Mesendoderm (in vitro differentiated cells): ENCODE results near the gene INPP4A.

Experiments
- DNase-seq: peaks from one replicate; pipeline ENCODE4 v3.0.0; 2013
- H2AK5ac ChIP-seq: 2 replicates; pipeline ENCODE4 v1.6.1; 2013; ENCODE audit warnings: low read length, inconsistent platforms
- H2BK120ac ChIP-seq: 2 replicates; pipeline ENCODE4 v1.6.1; 2013; ENCODE audit warnings: low read depth, mild to moderate bottlenecking, low read length, moderate library complexity, mixed read lengths
- H2BK15ac ChIP-seq: replicated peaks from 2 replicates; pipeline ENCODE4 v1.6.1; 2013; ENCODE audit warnings: low read depth, mild to moderate bottlenecking, moderate library complexity
- H2BK5ac ChIP-seq: 2 replicates; pipeline ENCODE4 v1.6.1; 2013; ENCODE audit warnings: low read length, inconsistent platforms
- H3K18ac ChIP-seq: 2 replicates; pipeline ENCODE4 v1.6.1; 2013; ENCODE audit warnings: mild to moderate bottlenecking, low read length, mixed read lengths
- H3K23ac ChIP-seq: one replicate; pipeline ENCODE4 v1.6.1; 2013; ENCODE audit warnings: low read length
- H3K27ac ChIP-seq: 2 replicates; pipeline ENCODE4 v1.5.1; 2013; ENCODE audit warnings: low read depth, mild to moderate bottlenecking, inconsistent platforms, low read length, moderate library complexity
- H3K27me3 ChIP-seq: 2 replicates; pipeline ENCODE4 v1.6.1; 2013; ENCODE audit warnings: low read length, control low read depth, mild to moderate bottlenecking, inconsistent platforms; ENCODE audit not compliant: insufficient read depth, poor library complexity
- H3K36me3 ChIP-seq: 2 replicates; pipeline ENCODE4 v1.6.1; 2013; ENCODE audit warnings: low read length, inconsistent platforms; ENCODE audit not compliant: control insufficient read depth, insufficient read depth
- H3K4ac ChIP-seq: one replicate; pipeline ENCODE4 v1.6.1; 2013; ENCODE audit warnings: low read depth, mild to moderate bottlenecking, low read length, moderate library complexity
- H3K4me1 ChIP-seq: 2 replicates; pipeline ENCODE4 v1.6.1; 2013; ENCODE audit warnings: low read depth, low read length, inconsistent platforms; ENCODE audit not compliant: control insufficient read depth
- H3K4me2 ChIP-seq: 2 replicates; pipeline ENCODE4 v1.6.1; 2013; ENCODE audit warnings: low read length
- H3K4me3 ChIP-seq: 2 replicates; pipeline ENCODE4 v1.5.1; 2013; ENCODE audit warnings: mild to moderate bottlenecking, low read length
- H3K56ac ChIP-seq: one replicate; pipeline ENCODE4 v1.6.1; 2013; ENCODE audit warnings: low read length
- H3K79me1 ChIP-seq: 2 replicates; pipeline ENCODE4 v1.6.1; 2013; ENCODE audit warnings: low read length, inconsistent platforms
- H3K79me2 ChIP-seq: 2 replicates; pipeline ENCODE4 v1.6.1; 2013; ENCODE audit warnings: mild to moderate bottlenecking, low read length; ENCODE audit not compliant: control insufficient read depth, insufficient read depth
- H3K9ac ChIP-seq: 2 replicates; pipeline ENCODE4 v1.6.1; 2013; ENCODE audit warnings: low read length, inconsistent platforms
- H4K5ac ChIP-seq: one replicate; pipeline ENCODE4 v1.6.1; 2013; ENCODE audit warnings: low read length
- H4K8ac ChIP-seq: one replicate; pipeline ENCODE4 v1.6.1; 2013; ENCODE audit warnings: low read depth, mild to moderate bottlenecking, control low read depth, low read length, moderate library complexity
- WGBS: extraction: QIAGEN DNeasy Blood & Tissue Kit; methylation state at CpG from one replicate; pipeline ENCODE4 v1.1.7; 2013; ENCODE audit warnings: low lambda C conversion rate, missing lambda C conversion rate; ENCODE audit not compliant: insufficient coverage; ENCODE audit errors: extremely low coverage; 5-methylcytosine and 5-hydroxymethylcytosine counted together

The INPP4A gene

GRCh38 chr2:98507891-98508708, 63.4 kb downstream of the INPP4A start:
- Histone ChIP-seq H3K4me1 (peaks cover 20% of the 10 kb centered on the region), H4K5ac (no peak overlapping the region), H3K27ac (no peak overlapping the region), H2BK120ac (no peak overlapping the region), H3K18ac (no peak overlapping the region), H2AK5ac (no peak overlapping the region), H3K23ac (no peak overlapping the region), H3K56ac (peak overlapping the region; percentile 52), H4K8ac (no peak overlapping the region), H3K36me3 (peaks cover 1% of the 10 kb centered on the region), H3K4me3 (no peak overlapping the region), H2BK5ac (peak overlapping the region; percentile 10), H3K79me1 (peaks cover 74% of the 10 kb centered on the region), H3K27me3 (no peaks in the 10 kb centered on the region), H3K9ac (no peak overlapping the region), H3K79me2 (peaks cover 47% of the 10 kb centered on the region), H3K4ac (no peak overlapping the region), H2BK15ac (no peak overlapping the region), H3K4me2 (no peak overlapping the region)
- no CpG with 5 or more reads among the region's 12 CpGs for WGBS
- no peak for DNase-seq

GRCh38 chr2:98508709-98509066, 64.0 kb downstream of the INPP4A start:
- H2BK120ac ChIP-seq = no peak overlapping the region
- no peak overlapping the region for H2BK5ac ChIP-seq
- no peak for DNase-seq

GRCh38 chr2:98509542-98510321, 65.1 kb downstream of the INPP4A start:
- Histone ChIP-seq H2AK5ac (peak overlapping the region; percentile 28), H4K5ac (no peak overlapping the region), H3K56ac (peak overlapping the region; percentile 66), H3K27me3 (no peaks in the 10 kb centered on the region), H2BK120ac (no peak overlapping the region), H3K4me1 (peaks cover 32% of the 10 kb centered on the region), H3K23ac (peak overlapping the region; percentile 94), H3K27ac (no peak overlapping the region), H3K18ac (no peak overlapping the region), H2BK15ac (no peak overlapping the region), H3K9ac (no peak overlapping the region), H3K4ac (no peak overlapping the region), H3K79me1 (peaks cover 64% of the 10 kb centered on the region), H3K4me3 (no peak overlapping the region), H3K36me3 (no peaks in the 10 kb centered on the region), H3K79me2 (peaks cover 35% of the 10 kb centered on the region), H3K4me2 (no peak overlapping the region), H2BK5ac (peak overlapping the region; percentile 24), H4K8ac (no peak overlapping the region)
- DNase-seq = no peak
- no CpG with 5 or more reads among the region's 7 CpGs for WGBS

More at GRCh38 chr2:98508709-98509066, 64.0 kb downstream of the INPP4A start:
- Histone ChIP-seq H3K79me2 (peaks cover 41% of the 10 kb centered on the region), H4K8ac (no peak overlapping the region), H3K23ac (no peak overlapping the region), H3K18ac (no peak overlapping the region), H3K36me3 (peaks cover 1% of the 10 kb centered on the region), H3K4me1 (peaks cover 25% of the 10 kb centered on the region), H2BK15ac (no peak overlapping the region), H3K9ac (no peak overlapping the region), H2AK5ac (no peak overlapping the region), H3K4me2 (no peak overlapping the region), H4K5ac (no peak overlapping the region), H3K56ac (peak overlapping the region; percentile 17), H3K27ac (no peak overlapping the region), H3K4ac (no peak overlapping the region), H3K4me3 (no peak overlapping the region), H3K79me1 (peaks cover 73% of the 10 kb centered on the region), H3K27me3 (no peaks in the 10 kb centered on the region)
- WGBS = no CpG with 5 or more reads among the region's 9 CpGs

GRCh38 chr2:98510322-98510662, 65.6 kb downstream of the INPP4A start:
- Histone ChIP-seq H2BK120ac (no peak overlapping the region), H3K18ac (no peak overlapping the region), H3K9ac (no peak overlapping the region), H2AK5ac (no peak overlapping the region), H3K36me3 (no peaks in the 10 kb centered on the region), H3K79me2 (peaks cover 36% of the 10 kb centered on the region), H4K8ac (no peak overlapping the region), H3K27me3 (no peaks in the 10 kb centered on the region), H3K4me1 (peaks cover 36% of the 10 kb centered on the region), H2BK15ac (no peak overlapping the region), H3K56ac (no peak overlapping the region), H3K4me2 (no peak overlapping the region), H3K79me1 (peaks cover 65% of the 10 kb centered on the region), H3K4ac (no peak overlapping the region), H4K5ac (no peak overlapping the region), H2BK5ac (no peak overlapping the region), H3K27ac (no peak overlapping the region), H3K4me3 (no peak overlapping the region), H3K23ac (peak overlapping the region; percentile 56)
- no CpG with 5 or more reads among the region's 2 CpGs for WGBS
- no peak for DNase-seq

GRCh38 chr2:98511981-98512380, 67.3 kb downstream of the INPP4A start:
- Histone ChIP-seq H2AK5ac (no peak overlapping the region), H3K4ac (no peak overlapping the region), H2BK5ac (no peak overlapping the region), H3K36me3 (no peaks in the 10 kb centered on the region), H2BK120ac (no peak overlapping the region), H3K18ac (no peak overlapping the region), H4K5ac (no peak overlapping the region), H2BK15ac (no peak overlapping the region), H3K4me2 (no peak overlapping the region), H3K79me1 (peaks cover 62% of the 10 kb centered on the region), H3K4me1 (peaks cover 40% of the 10 kb centered on the region), H3K27ac (no peak overlapping the region), H3K27me3 (no peaks in the 10 kb centered on the region), H3K56ac (no peak overlapping the region), H3K79me2 (peaks cover 45% of the 10 kb centered on the region), H3K23ac (no peak overlapping the region), H4K8ac (no peak overlapping the region), H3K9ac (no peak overlapping the region), H3K4me3 (no peak overlapping the region)
- WGBS = no CpG with 5 or more reads among the region's 3 CpGs
- no peak for DNase-seq
